Suprapubic skin (tissue), 3 donors: ENCODE results near the gene GNRHR.

ENCODE experiments used
- CTCF ChIP-seq, 2 donors: fragments of 200-600 bp in 1 of 2; fragments of 450-650 bp in 1 of 2; sonication (generic) in 1 of 2; IDR thresholded peaks; one replicate each; pipeline ENCODE4 v1.5.1; 2016 to 2019; ENCODE audit warnings: antibody characterized with exemption in 2 of 2, mild to moderate bottlenecking in 1 of 2, moderate library complexity in 1 of 2
- POLR2AphosphoS5 ChIP-seq, 3 donors: sonication (generic); formaldehyde crosslinking; IDR thresholded peaks; one replicate each; pipeline ENCODE4 v1.6.1; 2017; ENCODE audit warnings: antibody characterized with exemption in 3 of 3

GRCh38 chr4:67714248-67714583 is 40.0 kb downstream of the GNRHR start:
- TF ChIP-seq POLR2AphosphoS5 (IDR thresholded peaks at IDR 0.05): no peak
- TF ChIP-seq CTCF (IDR thresholded peaks at IDR 0.05): no peak
